Suppressor macrophage treated with lipopolysaccharide for 4 hours (primary cell): ENCODE results near the gene PDE4D.

ENCODE experiments used
- DNase-seq: peaks from one replicate; pipeline ENCODE4 v3.0.0-alpha.2; 2020

Gene PDE4D

DNA sequence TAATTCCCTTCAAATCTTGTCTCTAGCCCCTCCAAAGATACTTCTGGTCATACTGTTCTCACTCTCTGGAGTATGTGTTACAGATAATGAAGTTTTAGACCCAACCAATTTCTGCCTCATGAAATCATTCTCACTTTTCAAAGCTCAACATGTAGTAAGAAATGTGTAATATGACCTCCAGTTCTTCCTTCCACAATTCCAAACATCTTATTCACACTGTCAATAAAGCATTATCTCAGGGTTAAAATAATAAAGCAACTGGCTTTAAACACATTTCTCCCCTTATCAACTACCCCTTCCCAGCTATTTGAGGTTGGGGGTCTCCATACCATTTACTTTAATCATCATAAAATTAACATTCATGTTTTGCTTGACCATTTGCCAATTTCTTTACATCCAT is 656.5 kb downstream of the PDE4D start:
- no peak for DNase-seq

DNA sequence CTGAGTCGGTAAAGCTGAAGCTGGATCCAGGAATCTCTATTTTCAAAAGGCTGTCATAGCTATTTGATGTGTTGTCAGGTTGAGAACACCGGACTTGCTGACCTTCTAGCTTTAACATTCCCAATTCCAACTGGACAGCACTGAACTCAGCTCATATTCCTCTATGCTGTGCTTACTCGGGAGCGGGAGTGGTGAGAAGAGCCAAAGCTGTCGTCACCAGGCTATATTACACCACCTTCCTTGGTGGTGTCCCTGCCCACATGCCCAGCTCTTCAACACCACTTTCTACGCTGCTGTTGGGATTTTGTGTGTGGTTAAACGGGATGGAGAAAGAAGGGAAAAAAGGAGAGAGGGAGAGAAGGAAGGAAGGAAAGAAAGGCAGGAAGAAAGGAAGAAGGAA is 657.1 kb downstream of the PDE4D start:
- no peak for DNase-seq

DNA sequence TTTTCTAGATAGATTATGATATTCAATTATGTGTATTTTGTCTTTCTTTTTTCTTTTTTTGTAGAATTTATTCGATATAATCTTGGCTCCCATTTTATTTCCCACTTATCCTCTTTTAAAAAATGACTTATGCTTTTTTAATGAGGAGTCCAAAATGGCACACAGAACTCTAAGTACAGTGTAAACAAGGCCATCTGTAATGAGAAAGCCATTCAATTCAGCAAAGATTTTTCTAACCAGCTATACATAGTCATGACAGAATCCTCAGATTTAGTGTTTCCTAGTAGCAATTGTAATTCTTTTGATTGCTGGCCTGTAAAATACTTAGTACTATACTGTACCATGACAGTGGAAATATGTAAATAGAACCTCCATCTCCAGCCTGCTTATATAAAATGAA is 659.3 kb downstream of the PDE4D start:
- DNase-seq: no peak

DNA sequence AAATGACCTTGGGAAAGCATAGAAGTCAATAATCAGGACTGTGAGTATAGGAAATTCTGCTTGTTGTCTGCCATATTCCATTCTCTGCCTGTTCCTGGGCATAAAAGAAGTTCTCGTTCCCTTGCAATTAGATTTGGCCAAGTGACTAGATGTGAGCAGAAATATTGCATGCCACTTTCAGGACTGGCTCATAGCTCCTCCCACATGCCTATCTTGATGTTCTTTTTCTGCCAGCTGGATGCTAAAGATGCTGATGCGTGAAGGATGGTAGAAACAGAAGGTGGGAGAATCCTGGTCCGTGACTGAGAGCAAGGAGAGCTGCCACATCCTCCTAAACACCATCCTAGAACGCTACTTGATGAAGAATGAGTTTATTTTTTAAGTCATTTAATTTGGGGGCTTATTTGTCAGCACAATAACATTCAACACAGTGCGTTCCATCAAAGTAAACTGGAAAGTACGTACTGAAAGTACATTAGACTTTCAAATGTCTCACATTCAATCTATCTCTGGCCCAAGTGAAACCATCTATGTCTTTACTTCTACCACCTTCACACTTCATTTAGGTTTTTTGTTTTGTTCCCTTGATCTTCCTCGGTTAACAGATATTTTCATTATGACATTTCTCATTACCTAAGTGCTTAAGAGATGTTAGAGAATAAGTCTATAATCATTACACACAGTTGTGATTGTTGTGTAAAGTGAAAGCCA is 662.1 kb downstream of the PDE4D start:
- DNase-seq: no peak

DNA sequence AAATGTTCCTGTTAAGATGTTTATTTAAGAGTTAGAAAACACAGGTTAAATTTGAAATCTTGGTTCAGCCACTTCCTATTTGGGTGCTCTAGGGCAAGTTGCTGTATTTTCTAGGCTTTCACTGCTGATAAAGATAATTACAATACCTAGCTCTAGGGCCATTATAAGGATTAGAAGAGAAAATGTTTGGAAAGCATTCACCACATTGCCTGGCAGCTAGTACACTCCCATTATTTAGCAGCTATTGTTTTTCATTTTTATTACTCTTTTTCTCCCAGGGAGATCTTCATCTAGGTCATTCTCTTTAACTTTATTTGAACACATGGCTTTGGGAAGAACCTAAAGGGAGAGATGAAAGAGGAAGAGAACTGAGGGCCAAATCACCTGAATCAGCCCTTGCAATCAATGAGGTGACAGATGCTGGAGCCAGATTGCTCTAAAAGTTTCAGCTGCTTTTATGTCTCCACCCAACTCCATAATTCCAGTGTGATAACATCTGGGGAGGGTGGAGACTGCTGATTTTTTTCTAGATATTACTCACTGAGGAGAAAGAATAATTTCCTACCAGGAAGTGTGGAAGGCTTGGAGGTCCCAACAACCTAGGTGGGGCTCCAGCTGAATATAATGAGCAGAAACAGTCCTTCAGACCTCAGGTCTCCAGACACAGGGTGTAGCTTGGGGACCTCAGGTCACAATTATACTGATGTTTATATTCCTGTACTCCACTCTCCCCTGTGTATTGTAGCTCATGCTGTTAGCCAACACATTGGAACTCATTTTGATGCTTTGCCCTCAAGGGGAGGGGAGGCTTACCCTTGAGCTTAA is 670.6 kb downstream of the PDE4D start:
- DNase-seq: no peak

DNA sequence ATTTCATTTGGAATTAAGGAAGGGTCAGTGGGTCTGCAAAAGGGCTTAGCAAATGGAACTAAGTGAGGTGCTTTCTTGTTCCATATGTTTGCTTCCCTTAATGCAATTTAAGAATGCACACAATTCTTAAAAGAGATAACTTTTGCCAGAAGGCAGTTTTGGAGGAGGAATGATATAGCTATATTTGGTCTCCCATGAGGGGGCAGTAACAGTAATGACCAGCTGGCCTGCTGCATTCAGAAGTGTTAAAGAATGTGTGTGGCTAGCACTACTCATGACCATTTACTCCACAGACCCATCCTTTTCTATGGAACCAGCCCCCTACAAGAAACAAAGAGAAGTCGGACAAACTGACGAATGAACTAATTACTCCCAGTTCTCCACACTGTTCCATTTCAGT is 671.8 kb downstream of the PDE4D start:
- no peak for DNase-seq

DNA sequence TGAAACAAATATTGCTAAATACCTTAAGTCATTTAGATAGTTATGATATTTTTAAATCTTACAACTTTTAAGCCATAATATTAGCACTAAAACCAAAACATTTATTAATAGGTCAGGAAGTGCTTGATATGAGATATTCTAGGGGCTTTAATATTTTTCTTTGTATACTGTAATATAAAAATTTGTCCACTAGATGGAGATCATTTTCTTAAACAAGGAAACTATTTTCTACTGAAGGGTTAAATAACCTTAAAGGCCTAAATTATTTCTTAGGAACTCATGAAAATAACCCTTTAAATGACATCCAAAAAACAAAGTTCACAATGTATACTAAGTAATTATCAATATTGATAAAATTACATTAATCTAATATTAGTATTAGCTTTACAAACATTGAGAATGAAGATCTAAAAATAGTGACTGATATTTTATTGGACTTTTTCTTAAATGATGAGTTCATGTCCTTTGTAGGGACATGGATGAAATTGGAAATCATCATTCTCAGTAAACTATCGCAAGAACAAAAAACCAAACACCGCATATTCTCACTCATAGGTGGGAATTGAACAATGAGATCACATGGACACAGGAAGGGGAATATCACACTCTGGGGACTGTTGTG is 675.0 kb downstream of the PDE4D start:
- DNase-seq: peak; percentile 16

DNA sequence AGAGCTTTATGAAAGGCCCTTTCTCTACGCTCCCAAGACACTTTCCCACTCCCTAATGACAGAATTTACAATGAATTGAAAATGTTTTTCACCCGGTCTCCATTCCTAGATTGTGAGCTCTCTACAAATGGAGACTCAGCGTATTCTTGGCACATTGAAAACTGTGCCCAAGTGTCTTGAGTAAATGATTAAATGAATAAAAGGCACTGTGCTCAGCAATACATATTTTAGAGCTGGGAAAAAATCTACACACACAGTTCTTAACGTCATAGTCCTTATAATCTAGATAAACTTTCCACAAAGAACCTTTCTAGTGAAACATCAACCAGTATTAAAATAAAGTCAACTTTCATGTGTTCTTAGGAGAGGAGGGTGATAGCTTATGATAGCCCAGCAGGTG is 676.7 kb downstream of the PDE4D start:
- no peak for DNase-seq

DNA sequence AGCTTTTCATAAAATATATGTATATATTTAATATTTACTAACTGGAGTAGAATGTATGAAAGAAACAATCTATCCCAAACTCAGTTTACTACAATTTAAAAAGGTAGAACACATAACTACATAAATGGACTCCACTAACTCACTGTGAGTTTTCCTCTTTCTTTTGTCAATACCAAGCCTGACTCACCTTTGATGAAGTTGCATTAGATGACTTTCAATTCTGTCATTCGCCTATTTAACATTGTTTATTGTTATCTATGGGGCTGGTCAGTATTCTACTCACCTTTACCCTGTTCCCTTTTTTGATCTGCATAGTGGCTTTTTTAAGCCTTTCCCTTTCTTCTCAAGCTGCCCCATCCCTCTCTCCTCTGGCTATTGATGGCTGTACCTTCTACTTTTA is 680.9 kb downstream of the PDE4D start:
- no peak for DNase-seq

DNA sequence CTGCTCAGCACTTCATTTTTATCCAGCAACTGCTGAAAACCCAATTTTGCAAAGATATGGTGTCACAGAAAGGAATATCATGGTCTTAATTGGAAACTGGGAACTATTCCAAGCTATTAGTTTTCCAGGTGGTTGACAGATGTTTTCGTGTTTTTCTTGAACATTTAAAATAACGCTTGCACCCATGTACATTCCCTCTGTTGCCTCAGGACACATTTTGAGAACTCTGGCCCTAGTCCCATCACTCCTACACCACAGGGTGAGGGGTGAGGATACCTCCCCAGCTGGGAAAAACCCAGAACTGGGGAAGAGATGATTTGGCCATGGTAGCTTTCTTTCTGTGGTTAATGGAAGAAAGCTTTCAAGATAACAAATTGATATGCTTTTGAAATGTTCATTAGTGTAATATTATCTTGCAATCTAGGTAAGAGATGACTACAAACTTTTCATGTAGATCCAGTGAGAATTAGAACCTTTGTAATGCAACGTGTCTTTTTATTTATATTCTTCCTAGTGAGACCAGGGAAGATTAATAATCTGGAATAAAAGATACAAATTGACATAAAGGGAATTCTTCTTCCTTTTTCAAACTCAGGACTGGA is 683.7 kb downstream of the PDE4D start:
- DNase-seq: no peak

DNA sequence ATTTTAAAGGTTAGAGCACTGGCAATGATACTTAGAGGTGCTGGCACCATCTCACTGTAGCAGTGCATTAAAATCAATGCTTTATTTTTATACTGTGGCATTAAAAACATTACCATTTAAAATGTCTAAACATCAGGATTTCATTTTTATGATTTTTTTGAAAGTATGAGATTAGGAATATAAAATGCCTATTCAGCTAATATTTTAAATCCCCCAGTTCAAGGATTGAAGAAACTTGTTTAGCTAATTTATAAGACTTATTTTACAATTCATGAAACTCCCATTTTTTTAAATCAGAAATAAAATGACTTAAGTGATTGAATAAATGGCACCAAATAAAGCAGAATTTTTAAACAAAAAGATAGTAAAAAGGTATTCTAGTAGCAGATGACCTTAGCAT is 685.1 kb downstream of the PDE4D start:
- no peak for DNase-seq

DNA sequence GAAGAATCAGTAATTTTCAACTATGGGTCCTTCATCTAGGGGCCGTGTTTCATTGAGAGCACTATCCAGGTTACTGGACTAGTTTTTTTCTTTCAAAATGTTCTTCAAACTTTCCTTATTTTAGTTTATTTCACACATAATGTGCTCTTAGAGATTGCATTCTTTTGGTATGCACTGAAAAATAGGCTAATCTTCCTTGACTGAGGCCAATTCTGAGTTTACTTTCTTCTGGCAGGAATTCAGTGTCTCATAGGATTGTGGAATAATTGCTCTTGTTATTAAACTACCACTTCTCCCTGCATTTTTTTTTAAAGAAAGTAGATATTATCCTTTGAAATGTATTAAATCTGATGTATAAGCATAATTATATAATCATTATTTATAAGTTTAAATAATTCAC is 686.1 kb downstream of the PDE4D start:
- DNase-seq: no peak

DNA sequence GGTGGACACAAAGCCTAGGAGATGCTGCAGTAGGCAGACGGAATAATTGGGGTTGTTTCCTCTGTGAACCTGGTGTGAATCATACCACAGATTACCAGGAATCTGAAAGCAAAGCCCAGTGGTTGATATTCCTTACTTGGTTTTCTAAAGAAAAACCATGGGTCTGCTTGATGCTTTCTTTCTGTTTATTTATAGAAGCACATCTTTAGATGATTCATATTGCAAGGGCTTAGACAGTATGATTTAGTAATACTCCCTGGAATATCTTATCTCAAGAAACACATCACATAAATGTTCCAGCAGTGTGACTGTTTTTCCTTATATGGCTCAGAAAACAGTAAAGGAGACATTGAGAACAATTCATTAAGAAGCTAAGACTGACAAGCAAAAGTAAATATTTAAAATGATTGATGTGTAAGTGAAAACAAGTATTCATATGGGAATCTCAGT is 687.4 kb downstream of the PDE4D start:
- no peak for DNase-seq

DNA sequence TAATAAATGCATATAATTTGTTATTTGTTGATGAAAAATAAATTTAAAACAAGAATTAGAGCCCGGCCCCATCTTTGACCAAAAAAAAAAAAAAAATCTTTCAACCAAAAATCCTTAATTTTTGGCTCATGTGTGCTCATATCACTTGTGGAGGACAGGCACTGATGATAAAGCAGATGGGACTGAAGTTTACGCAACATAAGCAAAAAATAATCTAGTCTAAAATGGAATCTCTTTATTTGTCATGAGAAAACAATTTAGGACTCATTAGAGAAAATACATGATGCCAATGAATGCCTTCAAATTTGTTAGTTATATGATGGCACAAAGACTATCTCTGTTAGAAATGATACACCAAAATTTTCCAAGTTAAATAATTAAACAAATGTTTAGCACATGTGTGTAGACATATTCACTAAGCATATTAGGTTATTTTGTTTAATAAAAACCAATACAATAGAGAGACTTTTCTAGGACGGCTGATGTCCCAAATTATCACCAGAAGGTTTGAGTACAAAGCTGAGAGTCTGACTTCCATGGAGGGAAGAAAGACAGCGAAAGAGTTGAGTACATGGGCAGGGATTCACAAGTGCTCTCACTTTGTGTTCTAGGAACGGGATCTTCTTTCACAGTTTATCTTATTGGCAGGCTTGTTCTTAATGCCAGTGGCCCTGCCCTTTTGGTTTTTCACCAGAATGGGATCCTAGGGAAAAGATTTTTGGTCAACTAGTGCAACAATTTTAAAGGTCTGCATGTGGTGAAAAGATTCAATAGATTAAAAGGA is 689.2 kb downstream of the PDE4D start:
- no peak for DNase-seq

DNA sequence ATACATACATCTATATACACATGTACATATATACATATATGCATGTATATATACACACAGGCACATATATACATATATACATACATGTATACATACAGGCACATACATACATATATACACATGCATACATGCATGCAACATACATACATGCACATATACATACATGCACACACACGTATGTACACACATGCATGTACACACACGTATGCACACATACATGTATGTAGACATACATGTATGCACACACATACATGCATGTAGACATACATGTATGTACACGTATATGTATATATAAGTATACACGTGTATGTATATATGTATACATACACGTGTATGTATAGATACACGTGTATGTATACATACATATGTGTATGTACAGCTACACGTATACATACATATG is 693.7 kb downstream of the PDE4D start:
- DNase-seq: no peak

DNA sequence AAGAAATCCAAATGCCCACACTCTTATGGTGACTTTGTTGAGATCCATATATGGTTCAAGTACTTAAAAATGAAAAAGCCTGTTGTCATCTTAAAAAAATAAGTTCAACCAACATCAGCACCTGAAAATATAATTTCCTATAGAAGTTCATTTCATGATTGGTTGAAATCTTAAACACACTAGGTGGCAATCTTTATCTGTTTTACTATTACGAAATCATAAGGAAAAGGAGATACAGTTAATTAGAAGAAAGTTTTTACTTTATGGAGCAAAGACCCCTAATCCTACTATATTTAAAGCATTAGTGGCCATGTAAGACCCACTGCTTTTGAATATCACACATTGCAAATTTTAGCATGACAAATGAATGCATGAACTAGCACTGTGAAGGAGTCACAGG is 694.7 kb downstream of the PDE4D start:
- DNase-seq: no peak

DNA sequence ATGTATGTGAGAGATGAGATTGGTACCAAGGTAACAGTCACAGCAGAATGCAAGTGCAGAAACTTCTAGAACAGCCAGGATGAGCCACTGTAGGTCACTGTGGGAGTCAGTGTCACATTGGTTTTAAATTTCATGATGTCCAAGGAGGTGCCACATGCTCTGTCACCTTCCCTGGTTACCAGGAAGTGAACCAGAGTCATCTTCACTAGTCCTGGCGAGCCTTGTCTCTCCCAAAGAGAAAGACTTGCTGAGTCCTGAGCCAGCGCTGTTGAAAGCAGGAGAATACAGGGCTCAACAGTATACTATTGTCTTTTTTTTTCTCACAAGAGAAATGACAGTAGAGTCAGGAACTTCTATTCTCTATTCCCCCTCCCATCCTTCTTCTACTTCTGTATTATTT is 695.2 kb downstream of the PDE4D start:
- DNase-seq: no peak

DNA sequence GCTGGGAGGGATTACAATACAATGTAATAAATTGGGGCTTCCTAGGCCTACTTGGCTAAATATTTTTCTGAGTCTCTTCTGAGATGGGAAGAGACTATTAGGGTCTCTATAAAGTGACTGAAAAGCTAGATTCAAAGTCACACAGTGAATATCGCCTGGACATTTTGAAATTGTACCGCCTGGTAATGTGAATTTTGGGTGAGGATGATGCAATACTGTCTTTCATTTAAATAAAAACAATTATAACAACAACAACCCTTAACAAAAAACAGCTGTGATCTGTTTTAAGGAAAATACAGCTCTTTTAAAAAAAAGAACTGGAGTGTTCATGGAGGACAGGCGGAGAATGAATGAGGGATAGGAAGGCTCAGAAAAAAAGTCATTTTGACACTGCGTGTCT is 695.6 kb downstream of the PDE4D start:
- no peak for DNase-seq

DNA sequence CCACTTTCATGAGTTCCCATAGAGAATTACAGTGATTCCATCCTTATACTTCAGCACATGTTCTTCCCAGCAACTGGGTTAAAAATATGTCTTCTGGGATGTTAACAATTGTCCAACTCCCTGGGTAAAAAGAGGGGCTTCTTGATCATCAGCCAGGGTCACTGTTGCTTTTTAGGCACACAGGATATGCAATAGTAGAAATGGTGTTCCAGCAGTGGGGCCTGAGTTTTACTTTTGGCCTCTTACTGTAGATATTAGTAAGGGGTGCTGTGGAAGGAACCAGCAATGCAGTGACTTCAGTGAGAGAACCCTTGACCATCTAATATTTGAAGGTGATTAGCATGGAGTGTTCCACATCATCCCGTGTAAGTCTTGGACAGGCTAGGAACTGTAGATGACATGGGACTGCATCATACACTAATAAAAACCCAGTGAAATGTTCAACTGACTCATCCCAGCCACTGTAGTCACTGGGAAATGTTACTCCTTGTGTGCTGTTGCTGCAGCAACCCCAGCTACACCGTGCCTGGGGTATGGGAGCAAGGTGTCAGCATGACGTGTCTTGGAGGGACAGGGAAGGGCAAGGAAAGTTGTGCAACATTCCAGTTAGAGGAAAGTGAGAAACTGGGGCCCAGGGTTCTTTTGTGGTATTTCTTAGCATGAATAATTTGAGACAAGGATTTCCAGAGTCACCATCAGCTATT is 699.8 kb downstream of the PDE4D start:
- peak; percentile 55 for DNase-seq

DNA sequence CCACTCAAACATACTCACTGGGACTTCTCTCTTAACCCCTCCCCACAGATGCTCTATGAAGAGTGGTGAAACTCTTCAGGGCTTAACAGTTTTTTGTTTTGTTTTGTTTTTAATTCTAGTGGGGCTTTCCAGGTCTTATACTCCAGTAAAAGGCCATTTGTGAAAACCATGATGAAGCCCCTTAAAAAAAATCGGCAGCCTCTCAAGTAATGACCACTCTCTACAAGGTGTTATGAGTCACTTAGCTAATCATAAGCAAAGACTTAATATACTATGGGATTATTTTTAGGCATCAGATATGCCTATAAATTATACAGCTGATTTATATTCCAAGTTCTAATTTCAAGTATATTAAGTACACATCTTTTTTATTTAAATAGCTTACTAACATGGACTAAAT is 702.8 kb downstream of the PDE4D start:
- DNase-seq: no peak

DNA sequence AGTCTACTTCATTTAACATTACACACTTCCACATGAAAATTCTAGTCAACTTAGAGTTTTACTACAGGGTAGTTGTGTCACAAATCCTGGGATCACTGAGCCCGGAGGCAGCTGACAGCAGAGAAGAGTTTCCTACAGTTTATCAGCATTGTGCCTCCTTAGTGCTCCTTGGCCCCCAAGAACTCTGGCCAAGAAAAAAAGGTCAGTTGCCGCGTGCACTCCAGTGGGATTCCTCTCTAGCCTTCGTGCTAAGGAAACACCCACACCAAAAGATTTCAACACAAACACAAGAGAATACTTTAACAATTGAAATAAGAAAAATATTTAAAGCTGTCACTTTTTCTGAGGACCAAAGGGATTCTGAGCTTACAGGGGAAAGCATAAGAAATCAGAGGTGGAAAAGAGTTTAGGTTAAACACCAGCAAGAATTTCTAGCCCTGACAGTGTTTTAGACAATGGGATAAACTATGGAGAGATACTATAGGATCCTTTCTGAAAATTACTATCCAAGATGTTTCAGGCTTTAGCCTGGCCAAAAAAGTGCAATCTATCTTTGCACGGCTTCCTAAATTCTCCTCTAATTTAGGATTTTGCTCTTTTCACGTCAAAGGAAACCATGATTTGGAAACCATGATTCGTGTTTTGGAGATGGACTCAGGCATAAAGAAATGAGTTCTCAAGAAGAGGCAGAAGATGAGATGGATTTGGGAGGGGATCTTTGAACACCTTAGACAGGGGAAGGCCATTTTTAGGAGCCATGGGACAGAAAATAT is 703.9 kb downstream of the PDE4D start:
- no peak for DNase-seq
